GM23338 (cell line): ENCODE measurements around the gene PCSK5. TPM values are rescaled to one million over a fixed set of nuclear protein-coding genes. Genes with fewer than 3 reads are reported as not detected.

Experiments
- ATAC-seq: fragments of 200-7000 bp; cut with Tn5 transposase; 3 replicates; pipeline ENCODE4 v1.9.1; 2020
- DNase-seq: peaks from one replicate; pipeline ENCODE4 v3.0.0-alpha.2; 2015; ENCODE audit warnings: low spot score
- H2AFZ ChIP-seq: fragments of 200-600 bp; sonication (generic); 2 replicates; pipeline ENCODE4 v1.8.0; 2016; ENCODE audit warnings: antibody characterized with exemption, mild to moderate bottlenecking, moderate library complexity
- H3F3A ChIP-seq: fragments of 200-600 bp; sonication (generic); replicated peaks from 2 replicates; pipeline ENCODE4 v1.8.0; 2017; ENCODE audit warnings: antibody characterized with exemption, mixed run types, low read depth
- H3K27ac ChIP-seq: fragments of 200-600 bp; sonication (generic); 2 replicates; pipeline ENCODE4 v1.6.1; 2016; ENCODE audit warnings: low read depth
- H3K27me3 ChIP-seq: fragments of 200-600 bp; sonication (generic); 2 replicates; pipeline ENCODE4 v1.8.0; 2016; ENCODE audit warnings: mild to moderate bottlenecking, mixed run types, moderate library complexity; ENCODE audit not compliant: insufficient read depth
- H3K36me3 ChIP-seq: fragments of 200-600 bp; sonication (generic); 2 replicates; pipeline ENCODE4 v1.8.0; 2016; ENCODE audit warnings: mild to moderate bottlenecking; ENCODE audit not compliant: insufficient read depth
- H3K4me1 ChIP-seq: fragments of 200-600 bp; sonication (generic); 2 replicates; pipeline ENCODE4 v1.8.0; 2016; ENCODE audit warnings: mild to moderate bottlenecking, moderate library complexity; ENCODE audit not compliant: insufficient read depth
- H3K4me2 ChIP-seq: fragments of 200-600 bp; sonication (generic); 2 replicates; pipeline ENCODE4 v1.7.1; 2017; ENCODE audit warnings: mixed run types
- H3K4me3 ChIP-seq: fragments of 200-600 bp; sonication (generic); 2 replicates; pipeline ENCODE4 v1.6.1; 2016; ENCODE audit warnings: mixed run types
- H3K79me2 ChIP-seq: fragments of 200-600 bp; sonication (generic); replicated peaks from 2 replicates; pipeline ENCODE4 v1.8.0; 2017; ENCODE audit warnings: mild to moderate bottlenecking; ENCODE audit not compliant: insufficient read depth
- H3K9me2 ChIP-seq: fragments of 200-600 bp; sonication (generic); 2 replicates; pipeline ENCODE4 v1.8.0; 2017; ENCODE audit not compliant: insufficient read depth
- H4K20me1 ChIP-seq: fragments of 200-600 bp; sonication (generic); replicated peaks from 2 replicates; pipeline ENCODE4 v1.8.0; 2017; ENCODE audit warnings: mild to moderate bottlenecking; ENCODE audit not compliant: insufficient read depth
- H3K27ac Mint-ChIP-seq: 2 replicates; pipeline ENCODE4 v1.8.0; 2020; ENCODE audit warnings: inconsistent platforms, mild to moderate bottlenecking, moderate library complexity, mixed read lengths
- H3K27me3 Mint-ChIP-seq: 3 replicates; pipeline ENCODE4 v1.8.0; 2022; ENCODE audit warnings: low read depth, mild to moderate bottlenecking, moderate library complexity, mixed read lengths, inconsistent platforms; ENCODE audit not compliant: insufficient read depth, poor library complexity
- H3K36me3 Mint-ChIP-seq: 3 replicates; pipeline ENCODE4 v1.8.0; 2021; ENCODE audit warnings: low read depth, mild to moderate bottlenecking, inconsistent platforms, moderate library complexity, mixed read lengths
- H3K4me1 Mint-ChIP-seq: 3 replicates; pipeline ENCODE4 v1.8.0; 2020; ENCODE audit warnings: mild to moderate bottlenecking, inconsistent platforms, mixed read lengths
- H3K4me3 Mint-ChIP-seq: 3 replicates; pipeline ENCODE4 v1.8.0; 2021; ENCODE audit warnings: moderate library complexity, mild to moderate bottlenecking, inconsistent platforms, mixed read lengths
- H3K9me3 Mint-ChIP-seq: 3 replicates; pipeline ENCODE4 v1.8.0; 2020; ENCODE audit warnings: moderate library complexity, mild to moderate bottlenecking, inconsistent platforms, mixed read lengths
- CREB1 ChIP-seq: fragments of 250-450 bp; sonication (Bioruptor Pico); IDR thresholded peaks from 2 replicates; pipeline ENCODE4 v1.5.0; 2020; ENCODE audit warnings: low read depth, mild to moderate bottlenecking, moderate library complexity
- CTCF ChIP-seq, 2 experiments: fragments of 200-600 bp in 1 of 2; sonication (generic) in 1 of 2; conservative IDR thresholded peaks; 2 replicates each; pipeline versions ENCODE4 v1.5.1 to v1.6.1; 2016 to 2017; ENCODE audit warnings: antibody characterized with exemption in 2 of 2, low read depth in 2 of 2, mild to moderate bottlenecking in 2 of 2, moderate library complexity in 1 of 2
- ETS1 ChIP-seq: IDR thresholded peaks from 2 replicates; pipeline ENCODE4 v1.6.1; 2016; ENCODE audit warnings: antibody characterized with exemption
- EZH2 ChIP-seq: fragments of 200-600 bp; sonication (generic); IDR thresholded peaks from one replicate; pipeline ENCODE4 v1.8.0; 2017; ENCODE audit warnings: antibody characterized with exemption, mild to moderate bottlenecking, low read depth; ENCODE audit not compliant: unreplicated experiment
- EZH2phosphoT487 ChIP-seq: fragments of 200-600 bp; sonication (generic); IDR thresholded peaks from one replicate; pipeline ENCODE4 v1.8.1; 2018; ENCODE audit warnings: antibody characterized with exemption; ENCODE audit not compliant: unreplicated experiment
- JUNB ChIP-seq: IDR thresholded peaks from one replicate; pipeline ENCODE4 v1.6.1; 2016; ENCODE audit warnings: antibody characterized with exemption; ENCODE audit not compliant: unreplicated experiment
- NANOG ChIP-seq: IDR thresholded peaks from 2 replicates; pipeline ENCODE4 v1.6.1; 2016; ENCODE audit warnings: antibody characterized with exemption, borderline replicate concordance
- POLR2AphosphoS5 ChIP-seq: IDR thresholded peaks from 2 replicates; pipeline ENCODE4 v1.6.1; 2016; ENCODE audit warnings: antibody characterized with exemption, low read depth
- REST ChIP-seq: IDR thresholded peaks from one replicate; pipeline ENCODE4 v1.6.1; 2018; ENCODE audit warnings: antibody characterized with exemption; ENCODE audit not compliant: unreplicated experiment
- STAT1 ChIP-seq: IDR thresholded peaks from one replicate; pipeline ENCODE4 v1.6.1; 2016; ENCODE audit warnings: antibody characterized with exemption; ENCODE audit not compliant: unreplicated experiment
- ZNF114 ChIP-seq: fragments of 250-450 bp; sonication (Bioruptor Pico); IDR thresholded peaks from 2 replicates; pipeline ENCODE4 v1.5.0; 2020; ENCODE audit warnings: mild to moderate bottlenecking, moderate library complexity
- ZNF331 ChIP-seq: fragments of 250-450 bp; sonication (Bioruptor Pico); IDR thresholded peaks from 2 replicates; pipeline ENCODE4 v1.5.0; 2020; ENCODE audit warnings: low read depth, mild to moderate bottlenecking, moderate library complexity
- polyA plus RNA-seq: library from polyadenylated mRNA; unstranded; fragments of >200 nt; fragmentation: Nextera tagmentation; extraction: Ambion mirVana; gene quantifications from 2 replicates; pipeline ENCODE4 v1.2.1, GENCODE V29; 2016
- total RNA-seq: library from RNA; depleted of rRNA; stranded (reverse); fragments of >200 nt; shearing (Covaris generic); gene quantifications from 2 replicates; pipeline ENCODE4 v1.2.3, GENCODE V29; 2014
- TF ChIP-seq, protein P1 (sequence below): fragments of 250-450 bp; sonication (Bioruptor Pico); IDR thresholded peaks from 2 replicates; pipeline ENCODE4 v1.5.0; 2020; ENCODE audit warnings: mild to moderate bottlenecking, moderate library complexity

PCSK5 gene
- total and polyA plus RNA-seq, 2 experiments from 2014 or later: 12.3 to 34.8 TPM

DNA sequence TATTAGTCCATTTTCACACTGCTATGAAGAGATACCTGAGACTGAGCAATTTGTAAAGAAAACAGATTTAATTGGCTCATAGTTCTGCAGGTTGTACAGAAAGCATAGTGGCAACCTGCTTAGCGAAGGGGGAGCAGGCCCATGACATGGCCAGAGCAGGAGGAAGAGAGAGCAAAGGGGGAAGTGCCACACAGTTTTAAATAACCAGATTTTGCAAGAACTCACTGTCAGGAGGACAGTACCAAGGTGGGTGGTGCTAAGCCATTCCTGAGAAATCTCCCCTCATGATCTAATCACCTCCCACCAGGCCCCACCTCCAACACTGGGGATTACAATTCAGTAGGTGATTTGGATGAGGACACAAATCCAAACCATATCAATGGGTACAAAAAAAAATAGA lies 16.8 kb upstream of the PCSK5 start:
- no peak overlapping the region for H3K27ac ChIP-seq
- H3K79me2 ChIP-seq: no peaks in the 10 kb centered on the region
- no peaks in the 10 kb centered on the region for H3K4me1 ChIP-seq
- no peak overlapping the region for H3K4me3 ChIP-seq
- H3K9me3 Mint-ChIP-seq: no peaks in the 10 kb centered on the region
- no peaks in the 10 kb centered on the region for H3K4me1 Mint-ChIP-seq
- no peak for TF ChIP-seq NANOG
- no peak for TF ChIP-seq EZH2
- no peak for TF ChIP-seq JUNB
- no peak for TF ChIP-seq ZNF114
- no peak for TF ChIP-seq REST
- TF ChIP-seq CREB1 (CRISPR knock-in tag): no peak
- TF ChIP-seq, protein P1, sequence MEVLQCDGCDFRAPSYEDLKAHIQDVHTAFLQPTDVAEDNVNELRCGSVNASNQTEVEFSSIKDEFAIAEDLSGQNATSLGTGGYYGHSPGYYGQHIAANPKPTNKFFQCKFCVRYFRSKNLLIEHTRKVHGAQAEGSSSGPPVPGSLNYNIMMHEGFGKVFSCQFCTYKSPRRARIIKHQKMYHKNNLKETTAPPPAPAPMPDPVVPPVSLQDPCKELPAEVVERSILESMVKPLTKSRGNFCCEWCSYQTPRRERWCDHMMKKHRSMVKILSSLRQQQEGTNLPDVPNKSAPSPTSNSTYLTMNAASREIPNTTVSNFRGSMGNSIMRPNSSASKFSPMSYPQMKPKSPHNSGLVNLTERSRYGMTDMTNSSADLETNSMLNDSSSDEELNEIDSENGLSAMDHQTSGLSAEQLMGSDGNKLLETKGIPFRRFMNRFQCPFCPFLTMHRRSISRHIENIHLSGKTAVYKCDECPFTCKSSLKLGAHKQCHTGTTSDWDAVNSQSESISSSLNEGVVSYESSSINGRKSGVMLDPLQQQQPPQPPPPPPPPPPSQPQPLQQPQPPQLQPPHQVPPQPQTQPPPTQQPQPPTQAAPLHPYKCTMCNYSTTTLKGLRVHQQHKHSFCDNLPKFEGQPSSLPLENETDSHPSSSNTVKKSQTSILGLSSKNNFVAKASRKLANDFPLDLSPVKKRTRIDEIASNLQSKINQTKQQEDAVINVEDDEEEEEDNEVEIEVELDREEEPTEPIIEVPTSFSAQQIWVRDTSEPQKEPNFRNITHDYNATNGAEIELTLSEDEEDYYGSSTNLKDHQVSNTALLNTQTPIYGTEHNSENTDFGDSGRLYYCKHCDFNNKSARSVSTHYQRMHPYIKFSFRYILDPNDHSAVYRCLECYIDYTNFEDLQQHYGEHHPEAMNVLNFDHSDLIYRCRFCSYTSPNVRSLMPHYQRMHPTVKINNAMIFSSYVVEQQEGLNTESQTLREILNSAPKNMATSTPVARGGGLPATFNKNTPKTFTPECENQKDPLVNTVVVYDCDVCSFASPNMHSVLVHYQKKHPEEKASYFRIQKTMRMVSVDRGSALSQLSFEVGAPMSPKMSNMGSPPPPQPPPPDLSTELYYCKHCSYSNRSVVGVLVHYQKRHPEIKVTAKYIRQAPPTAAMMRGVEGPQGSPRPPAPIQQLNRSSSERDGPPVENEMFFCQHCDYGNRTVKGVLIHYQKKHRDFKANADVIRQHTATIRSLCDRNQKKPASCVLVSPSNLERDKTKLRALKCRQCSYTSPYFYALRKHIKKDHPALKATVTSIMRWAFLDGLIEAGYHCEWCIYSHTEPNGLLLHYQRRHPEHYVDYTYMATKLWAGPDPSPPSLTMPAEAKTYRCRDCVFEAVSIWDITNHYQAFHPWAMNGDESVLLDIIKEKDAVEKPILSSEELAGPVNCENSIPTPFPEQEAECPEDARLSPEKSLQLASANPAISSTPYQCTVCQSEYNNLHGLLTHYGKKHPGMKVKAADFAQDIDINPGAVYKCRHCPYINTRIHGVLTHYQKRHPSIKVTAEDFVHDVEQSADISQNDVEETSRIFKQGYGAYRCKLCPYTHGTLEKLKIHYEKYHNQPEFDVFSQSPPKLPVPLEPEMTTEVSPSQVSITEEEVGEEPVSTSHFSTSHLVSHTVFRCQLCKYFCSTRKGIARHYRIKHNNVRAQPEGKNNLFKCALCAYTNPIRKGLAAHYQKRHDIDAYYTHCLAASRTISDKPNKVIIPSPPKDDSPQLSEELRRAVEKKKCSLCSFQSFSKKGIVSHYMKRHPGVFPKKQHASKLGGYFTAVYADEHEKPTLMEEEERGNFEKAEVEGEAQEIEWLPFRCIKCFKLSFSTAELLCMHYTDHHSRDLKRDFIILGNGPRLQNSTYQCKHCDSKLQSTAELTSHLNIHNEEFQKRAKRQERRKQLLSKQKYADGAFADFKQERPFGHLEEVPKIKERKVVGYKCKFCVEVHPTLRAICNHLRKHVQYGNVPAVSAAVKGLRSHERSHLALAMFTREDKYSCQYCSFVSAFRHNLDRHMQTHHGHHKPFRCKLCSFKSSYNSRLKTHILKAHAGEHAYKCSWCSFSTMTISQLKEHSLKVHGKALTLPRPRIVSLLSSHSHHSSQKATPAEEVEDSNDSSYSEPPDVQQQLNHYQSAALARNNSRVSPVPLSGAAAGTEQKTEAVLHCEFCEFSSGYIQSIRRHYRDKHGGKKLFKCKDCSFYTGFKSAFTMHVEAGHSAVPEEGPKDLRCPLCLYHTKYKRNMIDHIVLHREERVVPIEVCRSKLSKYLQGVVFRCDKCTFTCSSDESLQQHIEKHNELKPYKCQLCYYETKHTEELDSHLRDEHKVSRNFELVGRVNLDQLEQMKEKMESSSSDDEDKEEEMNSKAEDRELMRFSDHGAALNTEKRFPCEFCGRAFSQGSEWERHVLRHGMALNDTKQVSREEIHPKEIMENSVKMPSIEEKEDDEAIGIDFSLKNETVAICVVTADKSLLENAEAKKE: no peak
- TF ChIP-seq STAT1: no peak
- no peak for TF ChIP-seq CTCF (conservative IDR thresholded peaks at IDR 0.05; ENCODE audit: low read depth in 2 of 2)
- no peak for TF ChIP-seq POLR2AphosphoS5
- TF ChIP-seq ZNF331 (CRISPR knock-in tag): no peak
- TF ChIP-seq EZH2phosphoT487: no peak
- no peak for TF ChIP-seq ETS1
- DNase-seq (no peak), ATAC-seq (no peak)
- H2AFZ ChIP-seq: 0 out of 2 replicates have a peak overlapping the region, but pooled peaks have one; percentile 24
- H3K4me3 Mint-ChIP-seq: no peak overlapping the region
- no peaks in the 10 kb centered on the region for H3K27me3 Mint-ChIP-seq
- H3K36me3 ChIP-seq: no peaks in the 10 kb centered on the region
- H4K20me1 ChIP-seq: no peaks in the 10 kb centered on the region
- no peaks in the 10 kb centered on the region for H3K36me3 Mint-ChIP-seq
- H3F3A ChIP-seq: no peaks in the 10 kb centered on the region
- H3K9me2 ChIP-seq: no peaks in the 10 kb centered on the region
- no peak overlapping the region for H3K4me2 ChIP-seq
- H3K27me3 ChIP-seq: no peaks in the 10 kb centered on the region
- H3K27ac Mint-ChIP-seq: no peak overlapping the region
